ENCODE measurements around the gene SLC25A21.
A peak's percentile ranks its signal among the peaks of the same experiment; 100 is the strongest.
"Not testable (repeated sequence)": the region's sequence is repeated elsewhere in the genome, so short reads cannot be mapped to it uniquely, and the experiment has no call there.

The SLC25A21 gene

GRCh38 chr14:36863271-36863670 lies 309.1 kb downstream of the SLC25A21 start:
- DNase-seq (ENCODE audit: low read depth), result no peak

DNA sequence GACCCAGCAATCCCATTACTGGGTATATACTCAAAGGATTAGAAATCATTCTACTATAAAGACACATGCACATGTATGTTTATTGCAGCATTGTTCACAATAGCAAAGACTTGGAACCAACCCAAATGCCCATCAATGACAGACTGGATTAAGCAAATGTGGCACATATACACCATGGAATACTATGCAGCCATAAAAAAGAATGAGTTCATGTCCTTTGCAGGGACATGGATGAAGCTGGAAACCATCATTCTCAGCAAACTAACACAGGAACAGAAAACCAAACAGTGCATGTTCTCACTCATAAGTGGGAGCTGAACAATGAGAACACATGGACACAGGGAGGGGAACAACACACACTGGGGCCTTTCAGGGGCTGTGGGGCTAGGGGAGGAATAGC lies 310.2 kb downstream of the SLC25A21 start:
- DNase-seq (ENCODE audit: low read depth), result not testable (repeated sequence)

DNA sequence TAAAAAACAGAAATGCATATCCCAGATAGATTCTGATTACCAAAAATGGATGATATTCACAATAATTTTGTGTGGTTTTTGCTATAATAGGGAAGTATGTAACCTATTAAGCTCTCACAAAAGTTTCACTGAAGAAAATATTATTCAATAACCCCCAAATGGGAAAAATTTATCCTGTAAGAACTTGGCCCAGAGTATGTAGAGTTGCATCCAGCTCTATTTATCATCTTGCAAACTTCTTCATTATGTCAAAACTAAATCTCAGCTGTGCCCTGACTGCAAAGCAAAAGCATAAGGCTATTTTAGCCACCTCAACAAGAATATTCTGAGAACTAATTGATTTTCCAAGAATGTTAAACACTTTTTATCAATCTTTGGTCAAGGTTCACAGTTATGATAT lies 311.6 kb downstream of the SLC25A21 start:
- DNase-seq (ENCODE audit: low read depth), result no peak

DNA sequence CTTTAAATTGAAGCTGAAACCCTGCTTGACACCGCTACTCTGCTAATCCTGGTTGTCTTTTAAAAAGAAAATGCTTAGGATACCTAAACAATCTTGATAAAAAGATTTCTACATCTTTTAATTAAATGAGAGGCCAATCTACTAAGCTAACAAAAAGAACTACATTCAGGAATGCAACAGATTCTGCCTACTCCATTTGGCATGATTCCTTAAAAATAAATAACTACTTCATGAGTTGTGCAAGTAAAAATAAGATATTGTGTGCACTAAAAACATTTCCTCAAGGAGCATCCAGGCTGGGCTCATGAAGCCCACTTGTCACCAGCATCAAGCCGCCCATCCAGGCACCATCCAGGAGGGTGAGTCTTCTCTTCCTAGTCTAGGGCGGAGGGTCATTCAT lies 313.3 kb downstream of the SLC25A21 start:
- no peak for DNase-seq (ENCODE audit: low read depth)

GRCh38 chr14:36857842-36858445 lies 314.5 kb downstream of the SLC25A21 start:
- no peak for DNase-seq (ENCODE audit: low read depth)

DNA sequence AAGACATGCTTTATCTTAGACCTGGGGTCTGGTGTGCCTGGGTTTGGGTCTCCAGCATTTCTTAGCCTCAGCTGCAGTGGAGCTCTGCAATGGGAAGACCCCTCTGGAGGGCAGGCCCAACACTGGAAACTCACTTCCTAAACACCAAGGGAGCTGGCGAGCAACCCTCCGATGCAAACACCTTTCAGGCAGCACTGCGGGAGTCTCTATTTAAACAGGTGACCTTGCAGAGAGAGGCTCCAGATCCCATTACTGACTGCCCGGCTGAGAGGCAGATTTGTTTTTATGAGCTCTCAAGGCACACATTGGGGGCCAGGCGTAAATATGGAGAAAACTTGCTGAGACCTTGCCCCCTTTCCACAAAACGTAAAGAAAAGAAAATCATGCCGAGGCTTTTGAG lies 315.3 kb downstream of the SLC25A21 start:
- no peak for DNase-seq (ENCODE audit: low read depth)

- DNase-seq (ENCODE audit: low read depth), result no peak
Measured at GRCh38 chr14:36856095-36856878, 316.1 kb downstream of the SLC25A21 start.

GRCh38 chr14:36855396-36855795 lies 317.0 kb downstream of the SLC25A21 start:
- no peak for DNase-seq (ENCODE audit: low read depth)

DNA sequence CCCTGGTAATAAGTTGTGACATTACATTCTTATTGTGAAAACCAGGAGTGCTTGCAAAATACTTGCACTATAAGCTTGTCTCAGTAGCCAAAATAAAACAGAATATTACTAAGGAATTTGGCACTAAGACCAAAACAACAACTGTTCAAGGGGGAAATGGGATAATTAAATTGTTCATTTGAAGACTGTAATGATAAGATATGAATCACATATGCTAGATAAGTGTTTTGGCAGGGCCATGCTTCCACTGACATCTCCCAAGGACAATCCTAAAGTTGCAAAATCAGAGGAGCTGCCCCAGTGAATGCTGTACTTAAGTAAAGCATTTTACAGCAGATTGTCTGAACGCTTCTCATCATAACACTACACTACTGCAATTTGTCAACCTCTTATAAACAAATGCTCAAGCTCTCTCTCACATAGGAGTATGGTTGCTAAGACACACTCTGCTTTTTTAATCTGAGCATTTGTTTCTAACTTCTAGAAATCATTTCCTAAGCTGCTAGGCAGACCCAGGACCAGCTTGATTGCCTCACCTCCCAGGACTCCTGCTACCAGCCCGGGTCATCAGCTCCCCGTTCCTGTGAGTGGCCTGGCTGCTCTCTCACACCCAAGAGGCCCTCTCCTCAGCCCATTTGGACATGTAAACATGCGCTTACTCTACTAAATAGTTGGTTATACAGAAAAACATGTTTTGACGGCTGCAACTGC lies 319.3 kb downstream of the SLC25A21 start:
- DNase-seq (ENCODE audit: low read depth), result peak; percentile 1

DNA sequence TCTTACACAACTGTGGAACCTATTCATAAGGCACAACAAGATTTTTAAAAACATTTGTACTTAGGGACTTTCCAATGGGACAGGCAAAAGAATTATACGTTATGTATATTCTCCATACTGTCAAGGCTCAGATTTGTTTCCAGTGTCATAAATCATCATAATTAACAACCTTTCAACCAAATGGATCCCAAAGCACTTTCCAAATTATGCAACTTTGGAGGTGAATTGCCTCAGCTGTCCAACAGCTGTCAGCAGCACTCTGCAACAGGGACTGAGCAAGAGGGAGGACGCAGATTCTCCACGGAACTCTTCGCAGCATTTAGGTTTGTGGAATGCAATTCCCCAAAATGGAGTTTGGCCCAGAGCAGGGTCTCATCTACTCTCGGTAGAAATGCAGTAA lies 324.2 kb downstream of the SLC25A21 start:
- no peak for DNase-seq (ENCODE audit: low read depth)

- no peak for DNase-seq (ENCODE audit: low read depth)
Measured at GRCh38 chr14:36847366-36847765, 325.0 kb downstream of the SLC25A21 start.

- DNase-seq (ENCODE audit: low read depth), result no peak
Measured at GRCh38 chr14:36845356-36846012, 326.9 kb downstream of the SLC25A21 start.

DNA sequence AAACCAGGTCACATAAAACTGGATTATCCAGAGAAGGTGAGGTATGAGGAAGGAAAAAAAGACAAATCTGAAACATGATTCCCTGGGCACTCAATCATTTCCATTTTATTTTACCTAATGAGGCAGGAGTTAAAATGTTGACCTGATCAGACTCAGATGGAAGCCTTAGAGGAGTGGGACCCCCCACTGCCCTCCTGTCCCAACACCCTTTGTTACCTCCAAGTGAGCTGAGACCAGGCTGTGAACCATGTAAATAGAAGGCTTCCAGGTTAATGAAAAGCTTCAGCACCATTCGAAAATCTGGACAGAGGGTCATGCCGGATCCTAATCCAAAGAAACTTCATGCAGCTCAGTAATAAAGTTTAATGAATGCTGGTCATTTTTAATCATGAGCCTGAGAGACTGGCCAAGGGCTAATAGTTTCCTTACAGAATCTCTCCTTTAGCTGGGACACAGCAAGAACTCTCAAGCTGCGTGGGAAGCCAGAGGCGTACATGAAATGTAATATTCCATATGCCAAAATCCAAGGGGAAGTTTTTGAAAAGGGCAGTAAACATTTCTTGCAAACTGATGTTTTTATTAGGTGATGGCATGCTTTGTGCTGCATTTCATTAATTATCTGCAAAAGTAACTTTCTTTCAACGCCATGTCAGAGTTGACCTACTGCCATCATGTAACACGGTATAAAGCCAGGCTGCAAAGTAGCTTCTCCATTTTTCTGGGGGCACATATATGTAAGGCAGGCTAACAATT lies 327.8 kb downstream of the SLC25A21 start:
- DNase-seq (ENCODE audit: low read depth), result no peak

DNA sequence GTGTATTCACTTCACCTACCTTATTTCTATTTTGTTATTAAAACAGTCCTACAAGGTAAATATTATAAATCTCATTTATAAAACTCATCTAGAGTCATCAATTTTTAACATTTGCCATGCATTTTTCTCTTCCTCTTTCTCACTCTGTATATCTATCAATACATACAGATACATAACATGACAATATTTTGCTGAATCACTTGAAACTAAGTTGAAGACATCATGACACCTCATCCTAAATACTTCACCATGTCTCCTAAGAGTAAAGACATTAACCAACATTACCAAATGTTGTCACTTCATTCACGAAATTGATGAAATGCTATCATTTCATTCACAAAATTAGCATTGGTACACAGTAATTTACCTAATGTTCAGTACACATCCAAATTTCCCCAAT lies 329.0 kb downstream of the SLC25A21 start:
- DNase-seq (ENCODE audit: low read depth), result no peak

GRCh38 chr14:36835128-36835527 lies 337.3 kb downstream of the SLC25A21 start:
- DNase-seq (ENCODE audit: low read depth), result no peak

- no peak for DNase-seq (ENCODE audit: low read depth)
Measured at GRCh38 chr14:36834293-36834692, 338.1 kb downstream of the SLC25A21 start.

DNA sequence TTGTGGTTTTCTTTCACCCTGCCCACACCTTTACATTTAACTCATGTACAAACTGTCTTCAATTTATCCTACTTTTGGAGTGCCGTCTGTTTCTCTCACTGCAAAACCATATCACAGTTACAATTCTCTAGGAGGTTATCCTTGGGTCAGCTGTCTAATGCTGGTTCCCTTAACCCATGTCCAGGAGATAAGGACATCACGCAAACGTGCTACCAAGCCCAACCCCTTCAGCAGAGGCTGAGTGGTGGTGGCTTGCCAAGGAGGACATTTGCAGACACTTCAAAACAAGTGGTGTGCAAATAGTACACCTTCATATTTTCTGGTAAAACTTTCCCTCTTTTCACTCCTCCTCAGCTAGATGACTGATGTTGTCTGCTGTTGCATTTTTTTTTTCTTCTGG lies 342.9 kb downstream of the SLC25A21 start:
- no peak for DNase-seq (ENCODE audit: low read depth)

DNA sequence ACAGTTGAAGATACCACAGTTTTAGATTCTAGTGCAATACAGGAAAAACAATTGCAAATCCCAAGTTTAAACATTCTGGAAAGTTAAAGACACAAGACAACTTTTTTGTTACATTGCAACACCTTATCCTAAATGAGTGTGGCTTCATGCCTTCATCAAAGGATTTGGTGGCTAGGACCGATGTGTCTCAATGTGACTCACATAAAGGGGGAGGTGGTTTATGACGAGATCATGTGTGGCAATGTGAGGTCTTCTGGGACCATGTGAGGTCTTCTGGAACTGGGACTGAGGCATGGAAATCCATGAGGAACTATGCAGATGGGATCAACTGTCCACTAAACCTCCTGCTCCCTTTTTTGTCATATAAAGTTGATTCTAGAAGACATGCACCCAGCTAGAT lies 344.5 kb downstream of the SLC25A21 start:
- no peak for DNase-seq (ENCODE audit: low read depth)

- DNase-seq (ENCODE audit: low read depth), result no peak
Measured at GRCh38 chr14:36826614-36827013, 345.8 kb downstream of the SLC25A21 start.

- no peak for DNase-seq (ENCODE audit: low read depth)
Measured at GRCh38 chr14:36824854-36825253, 347.6 kb downstream of the SLC25A21 start.

DNA sequence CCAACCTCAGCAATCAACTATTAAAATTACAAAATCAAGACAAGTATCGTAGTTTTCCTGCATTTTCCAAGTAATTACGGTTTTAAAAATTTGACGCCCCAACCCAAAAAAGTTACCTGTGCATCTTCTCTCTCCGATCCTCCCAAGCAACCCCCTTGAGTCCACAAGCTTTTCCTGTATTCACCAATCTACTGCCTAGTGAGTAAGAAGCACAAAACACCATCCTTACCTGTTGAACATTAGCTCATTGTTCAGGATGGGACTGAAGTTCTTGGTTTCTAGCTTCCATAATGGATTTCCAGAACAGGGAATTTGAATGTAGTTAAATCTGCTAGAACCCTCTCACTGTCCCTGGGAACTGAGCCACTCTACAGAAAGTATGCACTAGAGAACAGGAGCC lies 348.8 kb downstream of the SLC25A21 start:
- DNase-seq (ENCODE audit: low read depth), result no peak

DNA sequence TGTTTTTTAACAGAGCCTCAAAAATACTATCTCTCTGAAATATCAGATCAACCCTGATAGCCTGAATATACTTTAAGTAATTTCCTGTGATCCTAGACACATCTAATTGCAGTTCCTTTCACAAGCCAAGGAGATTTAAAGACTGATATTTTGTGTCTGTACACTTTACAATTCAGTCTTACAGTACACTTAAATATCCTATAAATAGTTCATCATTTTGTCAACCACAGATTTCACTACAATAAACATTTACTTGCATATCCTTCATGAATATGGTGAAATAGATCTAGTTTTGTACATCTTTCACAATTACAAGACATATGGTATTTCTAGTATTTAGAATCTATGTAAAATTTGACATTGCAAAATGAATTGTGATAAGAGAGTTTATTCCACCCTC lies 349.7 kb downstream of the SLC25A21 start:
- DNase-seq (ENCODE audit: low read depth), result no peak
